Stimulated activated CD8-positive, alpha-beta memory T cell treated with anti-CD3 and anti-CD28 coated beads, Interleukin-12 subunit alpha, Interleukin-12 subunit beta, amount 100 ng/mL, for 4 hours (primary cell): ENCODE results near the gene RBM20.
"Not testable (repeated sequence)": the region's sequence is repeated elsewhere in the genome, so short reads cannot be mapped to it uniquely, and the experiment has no call there.

Source experiments
- DNase-seq: peaks from one replicate; pipeline ENCODE4 v3.0.0-alpha.2; 2020; ENCODE audit warnings: low read depth

RBM20 gene

DNA sequence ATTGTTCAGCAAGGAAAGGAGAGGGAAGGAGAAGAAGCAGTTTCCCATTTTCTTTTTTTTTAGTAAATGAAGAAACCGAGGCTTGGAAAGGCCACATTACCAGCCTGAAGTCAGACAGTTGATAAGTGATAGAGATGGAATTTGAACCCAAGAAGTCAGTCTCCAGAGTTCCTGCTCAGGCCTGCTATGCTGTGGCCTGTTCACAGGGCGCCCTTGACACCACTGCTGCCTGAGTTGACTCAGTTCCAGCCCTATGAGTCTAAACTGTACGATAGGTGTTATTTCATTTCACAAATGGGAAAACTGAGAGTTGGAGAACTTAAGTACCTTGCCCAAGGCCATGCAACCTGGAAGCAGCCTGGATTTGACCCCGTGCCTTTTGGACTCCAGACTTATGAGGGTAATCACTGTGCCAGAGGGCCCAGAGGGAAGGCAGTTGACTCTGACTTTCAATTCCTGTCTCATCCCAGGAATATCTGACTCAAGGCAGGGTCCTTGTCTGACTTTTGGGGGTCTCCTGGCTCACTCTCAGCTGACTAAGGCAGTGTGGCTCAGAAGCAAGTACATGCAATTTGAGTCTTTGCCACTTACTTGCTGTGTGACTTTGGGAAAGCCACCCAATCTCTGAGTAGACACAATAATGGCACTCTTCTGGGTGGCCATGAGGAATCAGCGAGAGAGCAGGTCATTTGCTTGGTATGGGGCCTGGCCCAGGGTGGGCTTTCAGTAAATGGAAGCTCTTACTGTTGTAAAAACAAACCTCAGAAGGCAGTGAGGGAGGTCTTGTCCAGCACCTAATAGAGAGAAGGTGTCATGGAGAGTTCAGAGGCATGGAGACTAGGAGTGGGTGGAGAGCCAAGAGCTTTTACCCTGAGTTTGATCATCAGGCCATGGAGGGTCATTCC is 17.9 kb upstream of the RBM20 start:
- DNase-seq = no peak

DNA sequence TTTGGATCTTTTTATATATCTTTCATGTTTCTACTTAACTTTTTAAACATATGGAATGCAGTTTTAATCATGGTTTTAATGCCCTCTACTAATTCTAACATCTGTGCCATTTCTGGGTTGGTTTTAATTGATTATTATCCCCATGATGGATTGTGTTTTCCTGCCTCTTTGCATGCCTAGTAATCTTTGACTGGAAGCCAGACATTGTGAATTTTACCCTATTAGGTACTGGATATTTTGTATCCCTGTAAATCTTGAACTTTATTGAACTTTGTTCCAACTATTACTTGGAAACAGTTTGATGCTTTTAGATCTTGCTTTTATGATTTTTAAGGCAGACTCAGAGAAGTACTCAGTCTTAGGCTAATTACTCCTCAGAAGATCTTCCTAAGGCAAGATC is 16.0 kb upstream of the RBM20 start:
- DNase-seq = no peak

DNA sequence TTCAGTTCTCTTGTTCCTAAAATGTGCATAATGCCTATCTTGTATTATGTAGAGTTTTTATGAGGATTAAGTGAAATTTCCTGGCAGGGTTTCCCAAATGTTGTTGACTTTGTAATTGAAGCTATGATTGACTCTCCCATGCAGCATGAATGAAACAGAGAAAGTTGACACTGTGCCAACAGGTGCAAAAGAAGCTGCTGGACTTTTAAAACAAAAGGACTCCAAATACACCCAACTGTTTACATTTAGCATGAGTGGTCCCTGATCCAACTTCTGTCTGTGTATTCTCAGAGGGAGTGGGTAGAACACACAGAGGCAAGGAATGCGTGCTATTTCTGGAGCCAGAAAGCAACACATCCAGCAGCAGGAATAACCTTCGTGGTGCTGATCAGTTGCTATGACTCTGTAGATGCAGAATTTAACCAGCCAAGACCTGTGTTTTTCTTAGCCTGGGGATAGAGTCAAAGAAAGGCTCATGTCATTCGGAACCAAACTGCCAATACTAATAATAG is 14.4 kb upstream of the RBM20 start:
- DNase-seq = no peak

DNA sequence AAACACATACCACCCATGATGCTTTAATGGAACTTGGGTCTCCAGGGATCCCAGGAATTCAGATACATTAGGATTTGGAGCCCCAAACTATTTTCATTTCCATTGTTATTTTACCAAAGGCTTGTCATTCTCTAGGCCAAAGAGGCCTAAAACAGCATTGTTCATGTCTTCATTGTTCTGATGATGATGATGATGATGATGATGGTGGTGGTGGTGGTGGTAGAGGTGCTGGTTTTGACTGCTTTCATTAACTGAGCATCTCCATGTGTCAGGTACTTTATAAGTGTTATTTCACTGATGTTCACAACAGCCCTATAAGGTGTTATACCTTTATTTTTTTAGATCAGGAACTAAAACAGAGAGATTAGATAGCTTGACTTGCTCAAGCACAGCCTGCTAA is 12.2 kb upstream of the RBM20 start:
- DNase-seq = no peak

DNA sequence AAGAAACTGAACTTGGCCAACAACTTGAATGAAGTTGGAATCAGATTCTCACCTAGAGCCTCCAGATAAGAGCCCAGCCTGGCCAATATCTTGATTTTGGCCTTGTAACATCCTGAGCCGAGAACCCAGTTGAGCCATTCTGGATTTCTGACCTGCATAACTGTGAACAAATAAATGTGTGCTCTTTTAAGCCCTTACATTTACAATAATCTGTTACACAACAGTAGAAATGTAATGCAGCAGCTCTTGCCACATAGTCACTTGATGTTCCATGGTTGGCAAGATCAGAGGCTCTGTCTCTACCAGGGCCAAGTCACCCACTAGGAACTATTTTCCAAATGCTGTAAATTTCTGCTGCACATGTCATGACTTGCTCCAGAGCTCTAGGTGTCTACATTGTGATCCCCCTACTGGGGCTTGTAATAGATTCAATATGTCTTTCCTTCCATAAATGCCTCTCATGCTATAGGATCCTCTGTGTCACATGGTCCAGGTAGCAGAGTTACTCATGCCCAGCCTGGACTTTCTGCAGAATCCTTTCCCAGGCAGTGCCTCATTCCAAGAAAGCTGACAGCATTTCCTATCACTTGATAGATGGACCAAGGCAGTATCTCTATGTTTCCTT is 11.4 kb upstream of the RBM20 start:
- DNase-seq = no peak

DNA sequence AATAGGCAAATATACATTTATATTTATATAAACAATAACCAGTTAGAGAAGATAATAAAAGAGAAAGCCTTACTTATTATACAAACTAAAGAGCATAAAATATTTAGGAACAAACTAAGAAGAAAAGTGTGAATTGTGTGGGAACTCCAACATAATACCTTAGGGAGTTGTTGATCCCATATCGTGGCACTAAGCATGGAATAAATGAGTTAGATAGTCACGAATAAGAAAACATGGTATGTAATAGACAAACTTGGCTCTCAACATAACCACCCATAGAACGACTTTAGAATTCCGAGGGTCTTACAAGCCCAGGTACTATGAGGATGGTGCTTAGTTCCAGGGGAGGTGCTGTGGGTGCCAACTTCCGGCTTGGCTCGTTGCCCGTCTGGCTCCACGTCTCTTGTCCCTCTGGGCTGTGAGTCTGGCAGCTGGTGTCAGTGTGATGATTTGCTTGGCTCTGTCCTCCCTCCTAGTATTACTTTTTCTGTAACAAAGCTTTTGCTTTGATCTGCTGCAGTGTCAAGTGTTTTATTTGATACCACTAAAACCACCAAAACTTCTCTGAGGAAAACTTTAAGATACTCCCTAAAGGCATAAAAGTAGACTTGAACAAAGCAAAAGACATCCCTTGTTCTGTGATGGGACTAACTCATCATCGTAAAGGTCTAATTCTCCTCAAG is 9.5 kb upstream of the RBM20 start:
- no peak for DNase-seq

DNA sequence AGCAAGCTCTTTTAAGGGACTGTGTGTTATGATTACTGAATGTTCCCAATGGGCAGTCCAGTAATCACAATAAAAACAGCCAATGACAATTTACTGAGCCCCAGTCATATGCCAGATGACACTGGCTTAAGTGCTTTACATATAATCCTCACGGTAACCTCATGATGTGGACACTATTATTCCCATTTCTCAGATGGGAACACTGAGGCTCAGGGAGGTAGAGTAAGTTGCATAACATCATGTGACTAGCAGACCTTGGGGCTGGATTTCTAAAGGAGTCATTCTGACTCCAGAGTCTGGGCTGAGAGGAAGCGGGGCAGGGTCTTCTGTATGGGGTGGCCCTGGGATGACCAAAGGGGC is 7.6 kb upstream of the RBM20 start:
- DNase-seq = no peak

DNA sequence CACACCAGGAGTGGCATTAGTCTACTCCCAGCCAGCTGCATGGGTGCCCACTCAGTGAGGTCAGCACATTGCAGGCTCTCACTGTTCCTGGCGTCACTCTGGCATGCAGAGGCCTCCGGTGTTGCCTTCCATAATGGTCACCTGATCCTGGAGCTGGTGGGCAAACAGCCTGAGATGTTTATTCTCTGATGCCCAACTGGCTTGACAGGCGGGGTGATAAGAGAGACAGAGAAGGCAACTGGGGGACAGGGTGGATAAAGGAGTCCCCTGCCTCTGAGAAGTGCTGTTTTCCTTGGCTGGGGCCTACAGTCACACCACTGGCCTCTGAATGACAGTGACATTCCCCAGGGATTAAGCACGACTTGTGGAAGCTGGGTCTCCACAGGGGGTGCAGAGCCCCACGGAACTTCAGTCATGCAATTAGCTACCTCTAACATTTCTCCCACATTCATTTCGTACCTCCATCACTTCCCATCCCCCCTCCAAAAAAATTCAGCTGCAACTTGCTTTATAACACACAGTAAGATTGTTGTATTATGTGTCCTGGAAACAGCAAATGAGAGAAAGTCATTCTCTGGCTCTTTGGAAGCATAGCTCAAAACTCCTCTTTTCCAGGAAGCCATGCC is 7.1 kb upstream of the RBM20 start:
- DNase-seq = no peak

DNA sequence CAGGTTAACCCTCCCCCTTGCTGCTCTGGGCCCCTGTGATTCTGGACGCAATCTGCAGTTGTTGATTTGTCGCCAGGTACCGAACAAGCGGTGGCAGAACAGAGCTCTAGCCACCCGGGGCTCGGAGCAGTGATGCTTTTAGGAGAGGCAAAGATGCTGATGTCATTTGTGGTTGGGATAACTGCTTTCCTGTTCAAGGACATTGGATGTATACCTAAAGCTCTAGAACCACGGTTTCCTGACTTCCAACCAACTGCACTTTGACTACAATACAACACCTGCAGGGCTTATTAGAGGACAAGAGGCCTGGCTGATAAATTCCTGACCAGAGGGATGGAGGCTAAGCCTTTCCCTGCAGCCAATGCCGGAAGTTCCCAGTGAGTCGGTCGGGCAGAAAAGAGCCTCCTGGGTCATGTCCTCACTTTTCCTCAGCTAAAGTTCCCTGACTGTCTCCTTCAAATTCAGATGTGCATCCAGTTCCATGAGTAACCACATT is 6.5 kb upstream of the RBM20 start:
- DNase-seq = no peak

DNA sequence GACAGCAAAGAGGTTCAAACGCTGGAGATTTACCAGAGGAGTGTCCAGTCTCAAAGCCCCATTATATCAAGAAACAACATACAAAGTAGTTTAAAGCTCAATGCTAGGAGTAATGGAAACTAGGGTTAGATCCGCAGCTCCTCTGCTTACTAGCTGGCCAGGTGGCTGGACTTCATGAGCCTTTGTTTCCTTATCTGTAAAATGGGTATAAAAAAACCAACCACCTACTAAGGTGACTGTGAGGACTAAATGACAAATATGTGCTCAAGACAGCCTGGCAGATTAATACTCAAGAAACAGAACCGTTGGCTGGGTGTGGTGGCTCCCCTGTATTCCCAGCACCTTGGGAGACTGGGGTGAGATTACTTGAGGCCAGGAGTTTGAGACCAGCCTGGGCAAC is 5.8 kb upstream of the RBM20 start:
- no peak for DNase-seq

DNA sequence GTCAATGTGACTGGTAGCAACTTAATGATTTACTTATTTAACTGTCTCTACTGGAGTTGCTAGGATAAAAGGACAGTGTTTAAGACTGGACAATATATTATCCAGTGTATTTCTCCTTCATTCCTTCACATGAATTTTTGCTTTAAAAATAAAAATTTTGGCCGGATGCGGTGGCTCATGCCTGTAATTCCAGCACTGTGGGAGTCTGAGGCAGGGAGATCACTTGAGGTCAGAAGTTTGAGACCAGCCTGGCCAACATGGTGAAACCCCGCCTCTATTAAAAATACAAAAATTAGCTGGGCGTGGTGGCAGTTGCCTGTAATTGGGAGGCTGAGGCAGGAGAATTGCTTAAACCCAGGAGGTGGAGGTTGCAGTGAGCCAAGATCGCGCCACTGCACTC is 5.1 kb upstream of the RBM20 start:
- not testable (repeated sequence) for DNase-seq

DNA sequence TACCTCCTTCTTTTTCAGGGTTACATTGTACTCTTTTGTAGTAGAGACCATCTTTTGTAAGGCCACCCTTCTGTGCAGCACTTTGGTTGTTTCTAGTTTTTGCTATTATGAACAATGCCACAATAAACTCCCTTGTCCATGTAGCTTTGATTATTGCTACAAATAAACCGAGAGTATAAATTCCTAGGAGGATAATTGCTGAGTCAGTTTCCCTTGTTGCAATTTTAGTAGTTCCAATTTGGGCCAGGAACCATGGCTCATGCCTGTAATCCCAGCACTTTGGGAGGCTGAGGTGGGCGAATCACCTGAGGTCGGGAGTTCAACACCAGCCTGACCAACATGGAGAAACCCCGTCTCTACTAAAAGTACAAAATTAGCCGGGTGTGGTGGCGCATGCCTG is 4.3 kb upstream of the RBM20 start:
- DNase-seq = not testable (repeated sequence)

DNA sequence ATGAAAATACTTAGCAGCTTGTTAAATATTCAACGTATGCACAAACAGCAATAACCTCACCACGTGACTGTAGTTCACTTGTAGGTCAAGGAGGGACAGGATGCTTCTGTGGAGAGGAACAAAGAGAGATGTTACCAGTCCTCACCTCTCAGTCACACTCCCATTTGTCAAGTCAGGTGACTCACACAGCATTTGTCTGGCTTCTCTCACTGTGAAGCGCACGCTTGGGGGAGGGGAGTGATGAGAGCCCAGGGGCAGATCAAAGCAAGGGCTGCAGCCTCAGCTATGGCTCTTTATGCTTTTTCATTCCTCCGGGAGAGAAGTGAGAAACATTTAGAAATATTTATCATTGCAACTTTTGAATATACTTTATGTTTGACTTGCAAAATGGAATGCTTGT is 2.9 kb upstream of the RBM20 start:
- DNase-seq = no peak

DNA sequence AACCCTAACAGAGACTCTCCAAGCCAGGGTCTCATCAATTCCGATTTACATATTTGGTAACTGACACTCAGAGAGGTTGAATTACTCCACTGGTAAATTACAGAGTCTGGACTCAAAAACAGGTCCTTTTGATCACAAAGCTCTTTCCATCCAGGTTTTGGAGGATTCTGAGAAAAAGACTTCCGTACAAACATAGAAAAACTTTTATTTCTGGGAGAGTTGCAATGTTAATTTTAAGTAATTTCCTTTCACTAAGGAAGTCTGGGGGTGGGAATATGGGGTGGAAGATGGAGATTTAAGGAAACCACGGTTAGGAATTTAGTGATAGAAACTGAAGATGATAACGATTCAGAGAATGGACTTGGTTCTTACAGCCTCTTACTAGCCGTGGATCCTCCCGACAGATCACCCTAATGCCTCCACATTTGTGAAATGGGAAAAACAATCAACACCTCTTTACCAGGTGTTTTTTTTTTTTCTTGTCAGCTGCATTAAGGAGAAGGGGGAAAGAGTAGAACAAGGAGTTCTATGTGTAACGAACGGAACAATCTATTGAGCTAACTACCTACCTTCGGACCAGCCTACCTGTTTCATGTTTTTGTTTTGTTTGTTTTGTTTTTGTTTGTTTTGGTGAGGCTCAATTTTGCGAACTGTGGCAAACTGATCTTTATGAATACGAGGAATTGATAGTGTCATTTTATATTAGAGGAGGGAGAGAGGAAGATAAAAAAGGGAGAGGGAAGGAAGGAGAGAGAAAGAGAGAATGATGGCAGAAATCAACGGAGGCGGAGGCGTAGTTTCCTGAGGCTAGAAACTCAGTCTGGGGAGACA is 1.7 kb upstream of the RBM20 start:
- no peak for DNase-seq

DNA sequence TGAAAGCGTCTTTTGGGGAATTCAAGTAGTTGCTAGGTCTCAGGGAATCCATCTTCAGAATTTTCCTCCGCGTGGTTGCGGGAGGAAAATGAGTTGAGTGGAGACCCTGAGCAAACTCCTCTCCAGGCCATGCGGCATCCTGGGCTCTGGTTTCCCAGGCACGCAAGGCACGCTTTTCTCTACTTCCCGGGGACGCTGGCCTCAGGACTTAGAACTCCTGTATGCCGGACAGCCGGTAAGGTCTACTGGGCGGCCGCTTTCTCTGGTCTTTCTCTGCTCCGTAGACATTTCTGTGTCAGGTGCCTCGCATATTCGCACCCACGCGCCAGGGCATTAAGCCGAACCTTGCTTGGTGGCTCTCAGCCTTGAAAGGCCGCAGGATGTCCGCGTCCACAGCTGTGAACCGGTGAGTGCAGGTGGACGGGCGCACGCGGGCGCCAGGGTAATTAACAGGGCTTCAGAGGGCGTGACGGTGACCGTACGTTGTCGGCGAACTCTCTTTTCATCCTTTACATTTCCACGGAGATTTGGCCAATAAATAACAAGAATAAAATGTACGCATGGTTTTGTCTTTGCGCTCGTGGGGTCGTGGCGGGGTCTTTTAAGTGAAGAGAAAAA is 992 bp upstream of the RBM20 start:
- no peak for DNase-seq

DNA sequence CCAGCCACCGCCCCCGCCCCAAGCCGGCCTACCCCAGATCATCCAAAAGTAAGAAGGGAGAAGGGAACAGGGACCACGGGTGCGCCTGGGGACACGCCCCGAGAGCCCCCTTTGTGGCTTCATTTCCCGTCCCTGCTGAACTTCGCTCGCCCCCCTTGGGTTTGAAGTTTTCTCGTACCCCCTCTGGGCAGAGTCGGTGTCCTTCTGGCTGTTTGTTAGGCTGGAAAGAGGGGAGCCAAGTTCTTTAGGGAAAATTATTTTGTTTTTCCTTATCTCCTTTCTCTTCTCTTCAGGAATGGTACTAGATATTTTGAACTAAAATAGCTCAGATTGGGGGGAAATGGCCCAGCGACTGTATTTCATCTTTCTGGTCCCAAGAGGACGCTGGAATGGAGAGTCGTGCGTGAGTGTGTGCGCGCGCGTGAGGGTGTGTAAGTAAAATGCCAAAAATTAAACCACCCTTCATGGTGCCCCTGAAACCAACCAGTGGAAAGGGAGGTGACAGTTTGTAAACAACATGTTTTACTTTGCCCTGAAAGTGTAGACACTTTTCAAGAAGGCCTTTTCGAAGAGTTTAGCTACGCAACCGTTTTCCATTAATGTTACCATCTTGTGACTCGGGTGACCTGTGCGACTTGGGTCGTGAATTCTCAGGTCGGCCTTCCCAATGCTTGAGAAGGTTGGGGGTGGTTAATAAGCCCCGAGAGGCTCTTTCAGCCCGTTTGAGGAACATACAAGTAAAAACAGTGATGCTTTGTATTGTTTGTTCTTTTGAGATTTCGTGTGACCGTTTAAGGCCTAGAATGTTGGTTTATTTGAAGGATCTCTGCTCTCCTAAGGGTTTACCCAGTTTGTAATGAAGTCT is 694 bp downstream of the RBM20 start:
- no peak for DNase-seq

DNA sequence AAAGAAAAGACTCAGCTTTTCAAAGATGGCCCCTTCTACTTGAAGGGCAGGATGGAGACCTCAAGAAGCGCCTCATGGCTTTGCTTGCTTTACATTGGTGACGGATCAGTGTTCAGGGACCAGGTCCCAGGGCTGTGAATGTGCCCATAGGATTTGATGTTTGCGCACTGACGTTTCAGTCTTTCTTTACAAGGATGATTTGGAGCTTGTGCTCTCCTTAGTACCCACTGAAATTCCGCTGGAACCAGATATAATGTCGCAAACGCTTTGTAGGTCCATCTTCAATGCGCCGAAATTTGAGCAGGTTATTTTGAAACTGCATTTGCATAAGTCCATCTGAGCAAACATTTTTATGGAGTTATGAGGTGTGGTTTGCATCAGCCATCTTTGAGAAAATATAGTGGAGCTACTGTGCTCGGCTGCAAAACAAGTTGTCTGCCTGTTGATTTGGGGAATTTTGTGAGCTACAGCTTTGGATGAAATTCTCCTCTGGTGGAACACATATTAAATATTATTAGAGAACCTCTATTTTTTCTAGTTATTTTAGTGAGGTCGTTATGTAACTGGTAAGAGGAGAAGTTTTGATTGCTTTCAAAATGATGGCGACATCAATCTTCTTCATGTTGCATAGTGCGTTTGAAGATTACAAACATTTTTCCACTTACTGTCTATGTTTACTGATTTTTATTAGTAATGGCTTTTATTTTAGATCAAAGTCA is 2.4 kb downstream of the RBM20 start:
- no peak for DNase-seq

DNA sequence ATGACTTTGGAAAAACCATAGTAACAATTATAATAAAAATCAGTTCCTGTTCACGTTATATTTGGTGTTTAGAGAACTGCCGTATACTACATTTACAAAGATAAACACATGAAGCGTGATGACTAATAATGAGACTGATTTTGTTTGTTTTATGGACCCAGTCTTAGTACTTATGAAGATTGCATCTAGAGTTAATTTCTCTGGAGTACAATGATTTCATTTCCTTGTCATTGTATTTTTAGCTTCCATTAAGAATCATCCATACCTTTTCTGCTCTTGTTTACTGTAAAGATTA is 2.9 kb downstream of the RBM20 start:
- no peak for DNase-seq

DNA sequence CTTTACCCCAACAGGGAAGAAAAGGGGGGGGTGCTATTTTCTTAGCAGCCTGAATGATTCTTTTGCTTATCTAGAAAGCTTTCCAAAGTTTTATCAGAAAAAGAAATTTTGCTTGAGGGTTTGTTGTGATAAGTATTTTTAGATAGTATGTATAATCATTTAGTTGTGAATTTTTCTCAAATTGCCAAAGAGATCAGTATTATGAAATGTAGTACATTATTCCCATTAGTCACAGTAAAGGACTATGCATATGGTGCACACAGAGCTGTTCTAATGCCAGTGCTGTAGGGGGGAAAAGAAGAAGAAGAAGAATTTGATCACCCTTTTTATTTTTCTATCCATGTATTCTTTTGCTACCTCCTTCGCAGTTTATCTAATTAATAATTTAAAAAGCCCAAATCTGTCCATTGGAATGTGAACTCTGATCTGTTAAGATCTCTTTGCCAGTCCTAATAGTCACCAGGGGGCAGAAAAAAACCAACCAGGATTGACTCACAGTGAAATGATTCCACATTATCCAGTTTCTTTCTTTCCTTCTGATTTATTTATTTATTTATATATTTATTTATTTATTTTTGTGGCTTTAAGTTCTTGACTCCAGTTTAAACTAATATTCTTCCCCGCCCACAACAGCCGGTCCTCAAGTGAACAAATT is 4.7 kb downstream of the RBM20 start:
- DNase-seq = no peak
